Kidney epithelial cell (primary cell): Measurements from ENCODE around the gene OR5AK2. TPM values are rescaled to one million over a fixed set of nuclear protein-coding genes. Genes with fewer than 3 reads are reported as not detected.

Experiments
- DNase-seq: peaks from one replicate; pipeline ENCODE4 v3.0.0-alpha.2; 2010; ENCODE audit warnings: low read depth
- H3K27me3 ChIP-seq: 2 replicates; pipeline ENCODE4 v1.6.0; 2011; ENCODE audit warnings: low read length; ENCODE audit not compliant: control insufficient read depth, insufficient read depth
- H3K36me3 ChIP-seq: 2 replicates; pipeline ENCODE4 v1.5.1; 2011; ENCODE audit warnings: low read length; ENCODE audit not compliant: control insufficient read depth, insufficient read depth
- H3K4me3 ChIP-seq: 2 replicates; pipeline ENCODE4 v1.5.1; 2011; ENCODE audit warnings: low read depth, mild to moderate bottlenecking, control low read depth, low read length
- CTCF ChIP-seq: IDR thresholded peaks from 2 replicates; pipeline ENCODE4 v1.5.1; 2011; ENCODE audit warnings: mild to moderate bottlenecking, moderate library complexity, low read length, control low read depth, inconsistent platforms; ENCODE audit not compliant: insufficient read depth, poor library complexity, severe bottlenecking
- total RNA-seq: library from RNA; depleted of rRNA; stranded (reverse); fragments of >200 nt; gene quantifications from 2 replicates; pipeline ENCODE4 v1.2.3, GENCODE V29; 2015

OR5AK2 gene
- total RNA-seq, 1 donor from 2014 or later, result not detected

- H3K4me3 ChIP-seq, result no peak overlapping the region
- no peak for TF ChIP-seq CTCF
- DNase-seq, result no peak
- H3K36me3 ChIP-seq, result no peaks in the 10 kb centered on the region
- no peaks in the 10 kb centered on the region for H3K27me3 ChIP-seq
These were observed 27.0 kb downstream of the OR5AK2 start for GRCh38 chr11:57015679-57016078.

- DNase-seq, result no peak
- no peaks in the 10 kb centered on the region for H3K36me3 ChIP-seq
- TF ChIP-seq CTCF, result no peak
- H3K4me3 ChIP-seq, result no peak overlapping the region
- H3K27me3 ChIP-seq, result no peaks in the 10 kb centered on the region
These were observed 42.8 kb downstream of the OR5AK2 start for GRCh38 chr11:57031556-57031955.

Other genes with a start within 250 kb of the OR5AK2 start
- gene OR9G4, start 240.2 kb upstream of the OR5AK2 start, total RNA-seq, result not detected in 2 replicates
- gene LRRC55, start 193.0 kb downstream of the OR5AK2 start, total RNA-seq, result under 0.01 and 0.04 TPM in 2 replicates
- gene APLNR, start 248.3 kb downstream of the OR5AK2 start, total RNA-seq, result not detected in 2 replicates